Vagina (tissue), 2 donors: Measurements from ENCODE around the gene DENND1A.

Experiments used
- CTCF ChIP-seq, 3 experiments: fragments of 450-650 bp in 2 of 3; fragments of 200-600 bp in 1 of 3; sonication (generic) in 1 of 3; IDR thresholded peaks; one replicate each; pipeline ENCODE4 v1.5.1; 2017 to 2019; ENCODE audit warnings: antibody characterized with exemption in 3 of 3, mild to moderate bottlenecking in 2 of 3, moderate library complexity in 2 of 3
- POLR2A ChIP-seq, 2 donors: fragments of 450-650 bp; IDR thresholded peaks; one replicate each; pipeline ENCODE4 v1.6.1; 2017; ENCODE audit warnings: antibody characterized with exemption in 2 of 2, mild to moderate bottlenecking in 2 of 2, moderate library complexity in 2 of 2
- POLR2AphosphoS5 ChIP-seq, 2 donors: sonication (generic); formaldehyde crosslinking; IDR thresholded peaks; one replicate each; pipeline ENCODE4 v1.9.0; 2017; ENCODE audit warnings: antibody characterized with exemption in 2 of 2, mild to moderate bottlenecking in 2 of 2, low read depth in 1 of 2; ENCODE audit not compliant: insufficient read depth in 1 of 2

GRCh38 chr9:123925819-123926218, 4.1 kb downstream of the DENND1A start:
- TF ChIP-seq CTCF (IDR thresholded peaks at IDR 0.05) (no peak), POLR2A (IDR thresholded peaks at IDR 0.05) (no peak), POLR2AphosphoS5 (IDR thresholded peaks at IDR 0.05; ENCODE audit: insufficient read depth in 1 of 2, low read depth in 1 of 2) (no peak)
